Mucosa of descending colon (tissue), 3 donors: ENCODE data around the gene LHFPL3. TPM values are rescaled to one million over a fixed set of nuclear protein-coding genes. Genes with fewer than 3 reads are reported as not detected.

ENCODE experiments used
- ATAC-seq: fragments of 200-7000 bp; cut with Tn5 transposase; one replicate; pipeline ENCODE4 v1.9.1; 2020; ENCODE audit warnings: mild to moderate bottlenecking, moderate library complexity
- DNase-seq, 3 donors: peaks; one replicate each; pipeline ENCODE4 v3.0.0-alpha.2; 2020
- H3K36me3 ChIP-seq: fragments of 200-600 bp; one replicate; pipeline ENCODE4 v1.8.0; 2021; ENCODE audit warnings: low read depth, mild to moderate bottlenecking
- H3K4me1 ChIP-seq: fragments of 200-600 bp; one replicate; pipeline ENCODE4 v1.8.0; 2021; ENCODE audit warnings: low read depth, mild to moderate bottlenecking
- H3K4me3 ChIP-seq: fragments of 200-600 bp; one replicate; pipeline ENCODE4 v1.8.0; 2021; ENCODE audit warnings: mild to moderate bottlenecking
- H3K9me3 ChIP-seq: fragments of 200-600 bp; one replicate; pipeline ENCODE4 v1.8.0; 2021; ENCODE audit warnings: mild to moderate bottlenecking
- CTCF ChIP-seq: fragments of 200-600 bp; IDR thresholded peaks from one replicate; pipeline ENCODE4 v1.8.0; 2022; ENCODE audit warnings: antibody characterized with exemption, mild to moderate bottlenecking
- intact Hi-C, 2 donors: fragments of 100-400 bp; cut with DNase I in 1 of 2; cut with micrococcal nuclease in 1 of 2; formaldehyde crosslinking; loops; one replicate each; pipeline versions ENCODE4 v1.11.0 to v1.11.1; 2022; cut with DNase I, micrococcal nuclease
- total RNA-seq, 3 donors: library from RNA; stranded (reverse); fragmentation: NEBNext Ultra II Directional in 2 of 3; extraction: Animal tissue kit (Norgen Biotek cat#: 25700) in 2 of 3; gene quantifications; one replicate each; pipeline versions ENCODE4 v1.2.1 to v1.2.4, GENCODE V29; 2021 to 2023
- donor health status: DM: no; HTN: no; CAD: no; lungs with moderate emphysema.
- donor health status: DM: no; HTN: no; CAD: no.
- donor health status: DM: no; HTN: yes; CAD: no.

LHFPL3 gene
- total RNA-seq, 3 donors from 2014 or later: 0.26 to 0.57 (median 0.31) TPM

DNA sequence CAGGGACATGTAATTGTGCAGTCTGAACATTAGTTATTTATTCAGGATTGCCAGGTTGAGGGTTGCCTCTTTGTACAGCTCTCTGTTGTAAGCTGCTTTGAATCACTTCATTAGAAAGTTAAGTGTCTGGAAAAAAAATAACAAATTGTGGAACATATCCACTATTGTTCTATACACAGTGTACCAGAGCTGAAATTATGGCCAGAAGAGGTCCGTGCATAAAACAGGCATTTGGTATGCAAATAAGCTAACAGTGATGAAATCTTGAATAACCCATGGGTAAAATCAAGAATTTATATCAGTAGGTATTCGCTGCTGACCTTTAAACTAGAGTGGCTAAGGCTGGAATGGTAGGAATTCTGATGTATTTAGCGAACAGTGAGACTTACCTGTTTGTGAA lies 152.1 kb downstream of the LHFPL3 start:
- Histone ChIP-seq H3K9me3 (no peaks in the 10 kb centered on the region), H3K4me3 (no peak overlapping the region), H3K36me3 (no peaks in the 10 kb centered on the region), H3K4me1 (peaks cover 3% of the 10 kb centered on the region)
- intact Hi-C loops: no loop called here
- ATAC-seq (no peak), DNase-seq (no peak)
- no peak for TF ChIP-seq CTCF

DNA sequence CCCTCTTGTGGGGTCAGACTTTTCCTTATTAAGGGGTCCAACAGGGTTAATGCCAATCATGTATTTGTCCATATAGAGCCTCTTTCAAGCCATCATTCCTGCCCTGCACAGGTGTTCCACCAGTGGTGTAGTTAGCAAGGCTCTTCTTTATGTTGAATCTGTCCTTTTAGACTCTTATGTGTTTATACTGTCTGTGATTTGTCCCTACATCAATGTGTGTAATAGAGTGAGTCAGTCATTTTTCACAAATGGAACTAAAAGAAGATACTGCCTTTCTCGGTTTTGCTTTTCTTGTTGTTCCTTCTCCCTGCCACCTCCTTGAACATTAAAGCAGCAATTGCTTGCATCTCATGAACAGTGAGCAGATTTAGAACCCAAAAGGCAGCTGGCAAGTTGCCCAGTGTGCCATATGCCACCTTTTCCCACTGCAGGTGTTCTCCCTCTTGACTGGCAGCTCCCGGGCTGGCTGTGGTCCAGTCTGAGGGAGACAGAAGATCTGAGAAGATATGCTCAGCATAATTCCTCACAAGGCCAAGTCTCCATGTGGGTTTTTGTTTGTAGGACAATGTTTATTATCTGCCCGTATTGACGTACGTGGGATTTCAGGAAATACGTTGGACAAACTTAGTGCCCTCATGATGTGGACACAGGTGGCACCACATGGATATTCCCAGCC lies 154.1 kb downstream of the LHFPL3 start:
- DNase-seq (peak; percentile 53 to 76 (median 68)), ATAC-seq (peak; percentile 82)

GRCh38 chr7:104486931-104487330 lies 158.5 kb downstream of the LHFPL3 start:
- H3K36me3 ChIP-seq: no peaks in the 10 kb centered on the region
- DNase-seq (no peak), ATAC-seq (no peak)
- no peak overlapping the region for H3K4me3 ChIP-seq
- no peak for TF ChIP-seq CTCF
- H3K9me3 ChIP-seq: no peaks in the 10 kb centered on the region
- peaks cover 11% of the 10 kb centered on the region for H3K4me1 ChIP-seq
- intact Hi-C loops: no loop called here

More for the DNA sequence above, 154.1 kb downstream of the LHFPL3 start:
- H3K4me3 ChIP-seq: no peak overlapping the region
- no peaks in the 10 kb centered on the region for H3K36me3 ChIP-seq
- H3K4me1 ChIP-seq: peaks cover 6% of the 10 kb centered on the region
- H3K9me3 ChIP-seq: no peaks in the 10 kb centered on the region
- no peak for TF ChIP-seq CTCF
- intact Hi-C loops: no loop called here

DNA sequence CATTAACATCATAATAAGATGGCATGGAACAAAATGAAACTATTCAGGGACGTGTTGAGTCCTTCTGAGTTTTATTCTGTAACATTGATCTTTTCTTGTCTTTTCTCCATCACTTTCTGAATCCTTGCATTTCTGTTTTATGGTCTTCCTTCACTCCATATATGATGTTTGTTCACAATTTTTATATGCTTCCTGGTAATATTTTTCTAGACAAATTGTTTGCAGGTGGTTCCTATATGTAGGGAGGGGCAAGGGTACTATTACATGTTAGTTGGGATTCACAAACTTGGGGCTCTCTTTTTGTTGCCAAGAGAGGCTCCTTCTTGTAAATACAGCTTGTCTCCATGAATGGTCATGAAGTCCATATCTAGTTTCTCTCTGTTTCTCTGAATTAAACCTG lies 159.2 kb downstream of the LHFPL3 start:
- no peak for TF ChIP-seq CTCF
- H3K4me1 ChIP-seq: peaks cover 9% of the 10 kb centered on the region
- no peaks in the 10 kb centered on the region for H3K36me3 ChIP-seq
- ATAC-seq (peak; percentile 66), DNase-seq (no peak)
- intact Hi-C loops: no loop called here
- no peak overlapping the region for H3K4me3 ChIP-seq
- no peaks in the 10 kb centered on the region for H3K9me3 ChIP-seq

DNA sequence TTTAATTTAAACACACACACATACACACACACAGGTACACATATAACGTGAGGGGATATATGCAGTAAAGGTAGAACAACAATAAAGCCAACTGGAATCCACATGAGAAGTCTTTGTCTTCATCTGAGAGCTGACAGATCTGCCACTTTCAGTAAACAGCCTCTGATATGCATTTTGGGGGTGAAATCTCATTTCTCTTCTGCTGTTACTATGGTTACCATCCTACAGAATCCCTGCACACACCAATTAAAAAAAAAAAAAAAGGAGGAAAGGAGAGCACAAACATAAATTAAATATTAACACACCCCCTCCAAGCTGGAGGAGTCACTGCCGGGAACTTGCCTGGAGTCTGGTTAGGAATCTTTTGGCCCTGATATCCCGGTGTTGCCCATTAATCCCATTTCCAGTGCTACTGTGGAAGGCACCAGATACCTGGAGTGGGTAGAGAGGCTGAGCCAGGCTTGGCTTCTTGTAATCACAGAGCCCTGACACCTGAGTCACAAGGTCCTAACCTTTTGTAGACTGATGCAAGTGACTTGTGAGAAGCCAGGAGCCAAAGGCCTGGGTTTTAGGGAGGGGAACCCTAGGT lies 169.1 kb downstream of the LHFPL3 start:
- no peaks in the 10 kb centered on the region for H3K36me3 ChIP-seq
- intact Hi-C loops: no loop called here
- ATAC-seq (no peak), DNase-seq (no peak)
- no peaks in the 10 kb centered on the region for H3K4me1 ChIP-seq
- no peak for TF ChIP-seq CTCF
- H3K4me3 ChIP-seq: no peak overlapping the region
- no peaks in the 10 kb centered on the region for H3K9me3 ChIP-seq
